ENCODE measurements around the gene DNAJB8.

GRCh38 chr3:128462341-128462910 lies 4.3 kb downstream of the DNAJB8 start:
- TF ChIP-seq POLR2A (IDR thresholded peaks at IDR 0.05) (no peak), EP300 (IDR thresholded peaks at IDR 0.05) (no peak), POLR2AphosphoS5 (IDR thresholded peaks at IDR 0.05) (no peak)
- TF ChIP-seq, protein P1, sequence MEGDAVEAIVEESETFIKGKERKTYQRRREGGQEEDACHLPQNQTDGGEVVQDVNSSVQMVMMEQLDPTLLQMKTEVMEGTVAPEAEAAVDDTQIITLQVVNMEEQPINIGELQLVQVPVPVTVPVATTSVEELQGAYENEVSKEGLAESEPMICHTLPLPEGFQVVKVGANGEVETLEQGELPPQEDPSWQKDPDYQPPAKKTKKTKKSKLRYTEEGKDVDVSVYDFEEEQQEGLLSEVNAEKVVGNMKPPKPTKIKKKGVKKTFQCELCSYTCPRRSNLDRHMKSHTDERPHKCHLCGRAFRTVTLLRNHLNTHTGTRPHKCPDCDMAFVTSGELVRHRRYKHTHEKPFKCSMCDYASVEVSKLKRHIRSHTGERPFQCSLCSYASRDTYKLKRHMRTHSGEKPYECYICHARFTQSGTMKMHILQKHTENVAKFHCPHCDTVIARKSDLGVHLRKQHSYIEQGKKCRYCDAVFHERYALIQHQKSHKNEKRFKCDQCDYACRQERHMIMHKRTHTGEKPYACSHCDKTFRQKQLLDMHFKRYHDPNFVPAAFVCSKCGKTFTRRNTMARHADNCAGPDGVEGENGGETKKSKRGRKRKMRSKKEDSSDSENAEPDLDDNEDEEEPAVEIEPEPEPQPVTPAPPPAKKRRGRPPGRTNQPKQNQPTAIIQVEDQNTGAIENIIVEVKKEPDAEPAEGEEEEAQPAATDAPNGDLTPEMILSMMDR (IDR thresholded peaks at IDR 0.05) = no peak
